HepG2 (cell line): ENCODE measurements around the gene CHMP1A. TPM values are rescaled to one million over a fixed set of nuclear protein-coding genes. Genes with fewer than 3 reads are reported as not detected.

Experiments
- ATAC-seq: fragments of 200-7000 bp; cut with Tn5 transposase; 3 replicates; pipeline ENCODE4 v1.9.1; 2020; ENCODE audit warnings: mild to moderate bottlenecking, moderate library complexity
- BruUV-seq: library from RNA; stranded (reverse); fragments of 400-500 nt; replicated peaks from 2 replicates; lab custom pipeline; 2021; lab: Mats Ljungman, UMichigan
- CTCF ChIA-PET: fragments of 300-600 bp; formaldehyde crosslinking; extraction: SDS; loops from one replicate; lab custom pipeline; 2021; ENCODE audit warnings: low total read pairs, inconsistent platforms, low intra/inter-chr PET ratio; lab: Yijun Ruan, JAX
- POLR2A ChIA-PET: fragments of 350-600 bp; sonication (Branson Sonifier 250); formaldehyde crosslinking; loops from one replicate; lab custom pipeline; 2020; ENCODE audit warnings: antibody characterized with exemption, inconsistent platforms; lab: Yijun Ruan, JAX
- DNase-seq: peaks from one replicate; pipeline ENCODE4 v3.0.0-alpha.2; 2015; ENCODE audit warnings: low spot score
- FAIRE-seq: peaks from 3 replicates; lab custom pipeline; 2011; peaks lifted over from hg19 to GRCh38; lab: Jason Lieb, UNC
- H2AFZ ChIP-seq: one replicate; pipeline ENCODE4 v1.6.1; 2011; ENCODE audit warnings: low read length, inconsistent platforms
- H3K27ac ChIP-seq: fragments of 300-600 bp; 3 replicates; pipeline ENCODE4 v1.8.0; 2011; ENCODE audit warnings: mixed run types, mild to moderate bottlenecking, mixed read lengths, low read length, inconsistent platforms; ENCODE audit not compliant: insufficient read depth; ENCODE audit errors: extremely low read length
- H3K27me3 ChIP-seq, 2 experiments: fragments of 200-600 bp in 1 of 2; 2 replicates in 1 of 2; 3 replicates in 1 of 2; pipeline versions ENCODE4 v1.6.0 to v1.8.0; 2011; ENCODE audit warnings: low read length in 2 of 2, mild to moderate bottlenecking in 2 of 2, moderate library complexity in 2 of 2, inconsistent platforms in 1 of 2; ENCODE audit not compliant: insufficient read depth in 2 of 2, control insufficient read depth in 1 of 2
- H3K36me3 ChIP-seq, 2 experiments: fragments of 200-600 bp in 1 of 2; replicated peaks in 1 of 2; 2 replicates in 1 of 2; 3 replicates in 1 of 2; pipeline versions ENCODE4 v1.5.1 to v1.8.0; 2011; ENCODE audit warnings: low read length in 2 of 2, inconsistent platforms in 1 of 2; ENCODE audit not compliant: insufficient read depth in 2 of 2, control insufficient read depth in 1 of 2
- H3K4me1 ChIP-seq: 2 replicates; pipeline ENCODE4 v1.5.1; 2012; ENCODE audit warnings: low read length, inconsistent platforms; ENCODE audit not compliant: insufficient read depth
- H3K4me2 ChIP-seq: 2 replicates; pipeline ENCODE4 v1.6.0; 2011; ENCODE audit warnings: low read depth, low read length, inconsistent platforms
- H3K4me3 ChIP-seq, 3 experiments: fragments of 200-600 bp in 1 of 3; sonication (generic), shearing (Covaris generic) in 1 of 3; replicated peaks in 1 of 3; 2 replicates each; pipeline ENCODE4 v1.5.1; 2011 to 2016; ENCODE audit warnings: low read length in 3 of 3, inconsistent platforms in 2 of 3, low read depth in 2 of 3, mild to moderate bottlenecking in 2 of 3, control low read depth in 1 of 3, mixed read lengths in 1 of 3; ENCODE audit not compliant: insufficient read depth in 1 of 3
- H3K79me2 ChIP-seq: one replicate; pipeline ENCODE4 v1.6.1; 2011; ENCODE audit warnings: low read length, inconsistent platforms; ENCODE audit not compliant: insufficient read depth
- H3K9ac ChIP-seq: 2 replicates; pipeline ENCODE4 v1.6.0; 2011; ENCODE audit warnings: mild to moderate bottlenecking, low read depth, low read length, inconsistent platforms; ENCODE audit not compliant: insufficient read depth
- H3K9me3 ChIP-seq: 2 replicates; pipeline ENCODE4 v1.5.1; 2012; ENCODE audit warnings: mild to moderate bottlenecking, low read length
- H4K20me1 ChIP-seq: 2 replicates; pipeline ENCODE4 v1.6.0; 2011; ENCODE audit warnings: inconsistent platforms, mild to moderate bottlenecking, low read length, moderate library complexity; ENCODE audit not compliant: insufficient read depth
- EED ChIP-seq: sonication (generic); formaldehyde crosslinking; IDR thresholded peaks from 2 replicates; pipeline ENCODE4 v1.5.0; 2020; ENCODE audit warnings: mild to moderate bottlenecking, missing genetic modification reagents
- FOXA1 ChIP-seq, 2 experiments: fragments of 450-650 bp in 1 of 2; sonication (generic) in 1 of 2; formaldehyde crosslinking in 1 of 2; IDR thresholded peaks; 2 replicates each; pipeline versions ENCODE4 v1.4.0 to v1.6.1; 2016 to 2020; ENCODE audit warnings: missing genetic modification reagents in 1 of 2
- SYNCRIP ChIP-seq: fragments of 200-400 bp; formaldehyde crosslinking; IDR thresholded peaks from 2 replicates; pipeline ENCODE4 v1.6.1; 2018; ENCODE audit warnings: mild to moderate bottlenecking, low read depth, low read length; ENCODE audit not compliant: insufficient read depth
- ZFP36 ChIP-seq: fragments of 150-350 bp; IDR thresholded peaks from 2 replicates; pipeline ENCODE4 v1.6.1; 2018; ENCODE audit warnings: borderline replicate concordance, low read length, low read depth; ENCODE audit not compliant: partially characterized antibody
- ZNF264 ChIP-seq: sonication (generic); formaldehyde crosslinking; IDR thresholded peaks from 2 replicates; pipeline ENCODE4 v1.4.0; 2020; ENCODE audit warnings: missing genetic modification reagents
- ZNF724P ChIP-seq: sonication (generic); formaldehyde crosslinking; IDR thresholded peaks from 2 replicates; pipeline ENCODE4 v1.8.0; 2022; ENCODE audit warnings: missing genetic modification reagents, borderline replicate concordance
- ZNF780A ChIP-seq: sonication (generic); formaldehyde crosslinking; IDR thresholded peaks from 2 replicates; pipeline ENCODE4 v1.8.0; 2022; ENCODE audit warnings: mild to moderate bottlenecking, missing genetic modification reagents, moderate library complexity
- WGBS: methylation state at CpG from one replicate; pipeline ENCODE4 v1.1.6; 2017; ENCODE audit warnings: low lambda C conversion rate; 5-methylcytosine and 5-hydroxymethylcytosine counted together
- in situ Hi-C: cut with HindIII; loops from 2 replicates; pipeline ENCODE4 v1.10.0; 2017; ENCODE audit warnings: low pct_unique_long_range_greater_than_20kb; ENCODE audit not compliant: extremely low pct_ligation_motif_present
- intact Hi-C: fragments of 100-400 bp; cut with micrococcal nuclease; formaldehyde crosslinking; loops from one replicate; pipeline ENCODE4 v1.10.0; 2022; ENCODE audit not compliant: unreplicated experiment
- polyA plus RNA-seq, 8 experiments: library from polyadenylated mRNA; depleted of rRNA in 3 of 8; stranded (reverse) in 7 of 8; unstranded in 1 of 8; fragments of >200 nt; fragmentation: Illumina TruSeq in 4 of 8; extraction: Trizol in 4 of 8; gene quantifications; 2 replicates each; pipeline versions ENCODE4 v1.2.1 to v1.2.3, GENCODE V29; 2011 to 2016; ENCODE audit warnings: low read depth in 4 of 8, missing spikeins in 1 of 8, mixed read lengths in 1 of 8; ENCODE audit not compliant: insufficient read depth in 1 of 8
- total RNA-seq, 5 experiments: library from RNA; depleted of rRNA; stranded (reverse); fragments of >200 nt; fragmentation: Illumina TruSeq; extraction: Trizol; gene quantifications; 2 replicates each; pipeline ENCODE4 v1.2.3, GENCODE V29; 2016; ENCODE audit warnings: low read depth in 1 of 5
- TF ChIP-seq, protein P1 (sequence below), 2 experiments: fragments of 450-650 bp in 1 of 2; sonication (generic) in 1 of 2; formaldehyde crosslinking in 1 of 2; IDR thresholded peaks; 2 replicates each; pipeline versions ENCODE4 v1.6.1 to v1.8.0; 2016 to 2022; ENCODE audit warnings: antibody characterized with exemption in 1 of 2, mild to moderate bottlenecking in 1 of 2, missing genetic modification reagents in 1 of 2
- TF ChIP-seq, protein P2 (sequence below): IDR thresholded peaks from 2 replicates; pipeline ENCODE4 v1.6.1; 2018; ENCODE audit warnings: missing genetic modification reagents
- TF ChIP-seq, protein P3 (sequence below): sonication (generic); formaldehyde crosslinking; IDR thresholded peaks from 2 replicates; pipeline ENCODE4 v1.5.1; 2020; ENCODE audit warnings: mild to moderate bottlenecking, missing genetic modification reagents

The CHMP1A gene
- total and polyA plus RNA-seq, 2 of the 13 experiments (the other 11 are each of a cell fraction or from before 2014, with no cell fraction given) = 69.4 to 73.3 TPM

DNA sequence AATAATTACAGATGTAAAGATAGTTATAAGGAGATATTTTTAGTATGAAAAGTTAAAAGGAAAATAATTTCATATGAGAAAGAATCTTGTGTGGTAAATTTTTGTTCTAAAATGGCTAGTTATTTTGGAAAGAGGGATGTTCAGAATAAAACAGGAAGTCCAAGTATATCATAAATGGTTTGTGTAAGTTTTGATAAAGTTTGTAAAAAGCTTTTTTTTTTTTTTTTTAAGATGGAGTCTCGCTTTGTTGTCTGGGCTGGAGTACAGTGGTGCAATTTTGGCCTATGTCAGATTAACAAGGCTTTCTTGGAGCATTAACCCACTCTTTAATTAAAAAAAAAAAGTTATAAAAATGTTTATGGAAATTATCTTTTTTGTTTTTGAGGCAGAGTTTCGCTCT, 20.8 kb upstream of the CHMP1A start:
- Histone ChIP-seq H3K4me1 (peaks cover 2% of the 10 kb centered on the region; the same call in 1 of the 2 replicates), H3K36me3 (no peaks in the 10 kb centered on the region), H3K27me3 (no peaks in the 10 kb centered on the region), H2AFZ (no peak overlapping the region), H3K27ac (no peak overlapping the region), H3K9me3 (peaks cover 22% of the 10 kb centered on the region), H4K20me1 (no peaks in the 10 kb centered on the region), H3K4me2 (no peak overlapping the region), H3K4me3 (no peak overlapping the region), H3K9ac (no peak overlapping the region), H3K79me2 (no peaks in the 10 kb centered on the region)
- in situ Hi-C loops (no loop called here), intact Hi-C loops (no loop called here)
- CTCF ChIA-PET = no interaction called here
- ATAC-seq = no peak
- 84% methylated on average over 2 of the region's 2 CpGs for WGBS
- no TSS peak for BruUV-seq
- DNase-seq = no peak
- no peak for FAIRE-seq
- POLR2A ChIA-PET = no interaction called here
- TF ChIP-seq ZNF780A (no peak), SYNCRIP (no peak), ZNF264 (CRISPR knock-in tag) (no peak), FOXA1 (IDR thresholded peaks at IDR 0.05) (no peak), FOXA1 (CRISPR knock-in tag; IDR thresholded peaks at IDR 0.05) (no peak), EED (CRISPR knock-in tag) (no peak), ZNF724P (CRISPR knock-in tag) (peak; percentile 83), ZFP36 (peak; percentile 92)
- TF ChIP-seq, protein P1, sequence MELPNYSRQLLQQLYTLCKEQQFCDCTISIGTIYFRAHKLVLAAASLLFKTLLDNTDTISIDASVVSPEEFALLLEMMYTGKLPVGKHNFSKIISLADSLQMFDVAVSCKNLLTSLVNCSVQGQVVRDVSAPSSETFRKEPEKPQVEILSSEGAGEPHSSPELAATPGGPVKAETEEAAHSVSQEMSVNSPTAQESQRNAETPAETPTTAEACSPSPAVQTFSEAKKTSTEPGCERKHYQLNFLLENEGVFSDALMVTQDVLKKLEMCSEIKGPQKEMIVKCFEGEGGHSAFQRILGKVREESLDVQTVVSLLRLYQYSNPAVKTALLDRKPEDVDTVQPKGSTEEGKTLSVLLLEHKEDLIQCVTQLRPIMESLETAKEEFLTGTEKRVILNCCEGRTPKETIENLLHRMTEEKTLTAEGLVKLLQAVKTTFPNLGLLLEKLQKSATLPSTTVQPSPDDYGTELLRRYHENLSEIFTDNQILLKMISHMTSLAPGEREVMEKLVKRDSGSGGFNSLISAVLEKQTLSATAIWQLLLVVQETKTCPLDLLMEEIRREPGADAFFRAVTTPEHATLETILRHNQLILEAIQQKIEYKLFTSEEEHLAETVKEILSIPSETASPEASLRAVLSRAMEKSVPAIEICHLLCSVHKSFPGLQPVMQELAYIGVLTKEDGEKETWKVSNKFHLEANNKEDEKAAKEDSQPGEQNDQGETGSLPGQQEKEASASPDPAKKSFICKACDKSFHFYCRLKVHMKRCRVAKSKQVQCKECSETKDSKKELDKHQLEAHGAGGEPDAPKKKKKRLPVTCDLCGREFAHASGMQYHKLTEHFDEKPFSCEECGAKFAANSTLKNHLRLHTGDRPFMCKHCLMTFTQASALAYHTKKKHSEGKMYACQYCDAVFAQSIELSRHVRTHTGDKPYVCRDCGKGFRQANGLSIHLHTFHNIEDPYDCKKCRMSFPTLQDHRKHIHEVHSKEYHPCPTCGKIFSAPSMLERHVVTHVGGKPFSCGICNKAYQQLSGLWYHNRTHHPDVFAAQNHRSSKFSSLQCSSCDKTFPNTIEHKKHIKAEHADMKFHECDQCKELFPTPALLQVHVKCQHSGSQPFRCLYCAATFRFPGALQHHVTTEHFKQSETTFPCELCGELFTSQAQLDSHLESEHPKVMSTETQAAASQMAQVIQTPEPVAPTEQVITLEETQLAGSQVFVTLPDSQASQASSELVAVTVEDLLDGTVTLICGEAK (IDR thresholded peaks at IDR 0.05) = 0 out of 2 replicates have a peak, but pooled peaks have one; percentile 12
- TF ChIP-seq, protein P1 (CRISPR knock-in tag; IDR thresholded peaks at IDR 0.05) = no peak
- TF ChIP-seq, protein P2, sequence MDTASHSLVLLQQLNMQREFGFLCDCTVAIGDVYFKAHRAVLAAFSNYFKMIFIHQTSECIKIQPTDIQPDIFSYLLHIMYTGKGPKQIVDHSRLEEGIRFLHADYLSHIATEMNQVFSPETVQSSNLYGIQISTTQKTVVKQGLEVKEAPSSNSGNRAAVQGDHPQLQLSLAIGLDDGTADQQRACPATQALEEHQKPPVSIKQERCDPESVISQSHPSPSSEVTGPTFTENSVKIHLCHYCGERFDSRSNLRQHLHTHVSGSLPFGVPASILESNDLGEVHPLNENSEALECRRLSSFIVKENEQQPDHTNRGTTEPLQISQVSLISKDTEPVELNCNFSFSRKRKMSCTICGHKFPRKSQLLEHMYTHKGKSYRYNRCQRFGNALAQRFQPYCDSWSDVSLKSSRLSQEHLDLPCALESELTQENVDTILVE (CRISPR knock-in tag) = no peak
- TF ChIP-seq, protein P3, sequence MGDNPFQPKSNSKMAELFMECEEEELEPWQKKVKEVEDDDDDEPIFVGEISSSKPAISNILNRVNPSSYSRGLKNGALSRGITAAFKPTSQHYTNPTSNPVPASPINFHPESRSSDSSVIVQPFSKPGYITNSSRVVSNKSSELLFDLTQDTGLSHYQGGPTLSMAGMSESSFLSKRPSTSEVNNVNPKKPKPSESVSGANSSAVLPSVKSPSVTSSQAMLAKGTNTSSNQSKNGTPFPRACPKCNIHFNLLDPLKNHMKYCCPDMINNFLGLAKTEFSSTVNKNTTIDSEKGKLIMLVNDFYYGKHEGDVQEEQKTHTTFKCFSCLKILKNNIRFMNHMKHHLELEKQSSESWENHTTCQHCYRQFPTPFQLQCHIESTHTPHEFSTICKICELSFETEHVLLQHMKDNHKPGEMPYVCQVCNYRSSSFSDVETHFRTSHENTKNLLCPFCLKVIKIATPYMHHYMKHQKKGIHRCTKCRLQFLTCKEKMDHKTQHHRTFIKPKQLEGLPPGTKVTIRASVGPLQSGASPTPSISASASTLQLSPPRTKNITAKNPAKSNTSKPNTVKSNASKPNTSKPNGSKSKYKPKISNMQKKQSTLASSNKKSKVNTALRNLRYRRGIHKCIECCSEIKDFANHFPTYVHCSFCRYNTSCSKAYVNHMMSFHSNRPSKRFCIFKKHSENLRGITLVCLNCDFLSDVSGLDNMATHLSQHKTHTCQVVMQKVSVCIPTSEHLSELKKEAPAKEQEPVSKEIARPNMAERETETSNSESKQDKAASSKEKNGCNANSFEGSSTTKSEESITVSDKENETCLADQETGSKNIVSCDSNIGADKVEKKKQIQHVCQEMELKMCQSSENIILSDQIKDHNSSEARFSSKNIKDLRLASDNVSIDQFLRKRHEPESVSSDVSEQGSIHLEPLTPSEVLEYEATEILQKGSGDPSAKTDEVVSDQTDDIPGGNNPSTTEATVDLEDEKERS (CRISPR knock-in tag) = peak; percentile 59; the same call in 1 of the 2 replicates
